ENCODE results near the gene ZNF420.
"Not testable (repeated sequence)": the region's sequence is repeated elsewhere in the genome, so short reads cannot be mapped to it uniquely, and the experiment has no call there.

- not testable (repeated sequence) for TF ChIP-seq POLR2AphosphoS5 (IDR thresholded peaks at IDR 0.05; ENCODE audit: borderline replicate concordance, low read depth, low read length); EZH2 (IDR thresholded peaks at IDR 0.05)
Observed at GRCh38 chr19:37064886-37065285, 13.3 kb upstream of the ZNF420 start.

Measured in SK-N-MC (cell line).